Natural killer cell (primary cell): ENCODE data around the gene MSANTD7. TPM values are rescaled to one million over a fixed set of nuclear protein-coding genes. Genes with fewer than 3 reads are reported as not detected.

ENCODE experiments used
- ATAC-seq, 3 donors: fragments of 150-1000 bp in 2 of 3; fragments of 200-7000 bp in 1 of 3; cut with Tn5 transposase; 1 replicate in 1 of 3; 2 replicates in 2 of 3; pipeline ENCODE4 v1.10.0; 2021; ENCODE audit warnings: mild to moderate bottlenecking in 2 of 3, moderate library complexity in 2 of 3
- DNase-seq, 2 donors: peaks; one replicate each; pipeline versions ENCODE4 v3.0.0 to v3.0.0-alpha.2; 2013 to 2021; ENCODE audit warnings: mixed read lengths in 1 of 2
- H3K27ac ChIP-seq: one replicate; pipeline ENCODE4 v1.5.1; 2013; ENCODE audit warnings: mild to moderate bottlenecking, low read length
- H3K27me3 ChIP-seq: one replicate; pipeline ENCODE4 v1.6.1; 2013; ENCODE audit warnings: low read length; ENCODE audit not compliant: control insufficient read depth, insufficient read depth
- H3K36me3 ChIP-seq: one replicate; pipeline ENCODE4 v1.6.1; 2013; ENCODE audit warnings: low read length; ENCODE audit not compliant: control insufficient read depth, insufficient read depth
- H3K4me1 ChIP-seq: one replicate; pipeline ENCODE4 v1.6.1; 2013; ENCODE audit warnings: low read length; ENCODE audit not compliant: control insufficient read depth, insufficient read depth
- H3K4me3 ChIP-seq: one replicate; pipeline ENCODE4 v1.5.1; 2013; ENCODE audit warnings: low read length
- H3K9me3 ChIP-seq: one replicate; pipeline ENCODE4 v1.6.1; 2013; ENCODE audit warnings: low read length; ENCODE audit not compliant: control insufficient read depth, insufficient read depth
- H3K27ac Mint-ChIP-seq, 2 donors: one replicate each; pipeline ENCODE4 v1.8.0; 2022; ENCODE audit warnings: mild to moderate bottlenecking in 2 of 2, mixed read lengths in 2 of 2, moderate library complexity in 1 of 2
- H3K27me3 Mint-ChIP-seq, 2 donors: one replicate each; pipeline ENCODE4 v1.8.0; 2022; ENCODE audit warnings: low read depth in 2 of 2, mixed read lengths in 2 of 2
- H3K36me3 Mint-ChIP-seq: one replicate; pipeline ENCODE4 v1.8.0; 2022; ENCODE audit warnings: mixed read lengths
- H3K4me1 Mint-ChIP-seq, 2 donors: one replicate each; pipeline ENCODE4 v1.8.0; 2022; ENCODE audit warnings: mixed read lengths in 2 of 2
- H3K4me3 Mint-ChIP-seq: one replicate; pipeline ENCODE4 v1.8.0; 2022; ENCODE audit warnings: mild to moderate bottlenecking, moderate library complexity, mixed read lengths
- H3K9me3 Mint-ChIP-seq, 2 donors: one replicate each; pipeline ENCODE4 v1.8.0; 2022; ENCODE audit warnings: mixed read lengths in 2 of 2
- WGBS: methylation state at CpG from one replicate; pipeline ENCODE4 v1.1.7; 2013; ENCODE audit warnings: missing lambda C conversion rate; ENCODE audit not compliant: insufficient coverage; 5-methylcytosine and 5-hydroxymethylcytosine counted together
- intact Hi-C: fragments of 100-400 bp; cut with micrococcal nuclease; formaldehyde crosslinking; loops from one replicate; pipeline ENCODE4 v1.14.2; 2022
- total RNA-seq, 4 donors: library from RNA; stranded (reverse); fragments of 120-200 nt in 1 of 4; gene quantifications; one replicate each; pipeline versions ENCODE4 v1.2.3 to v1.2.4, GENCODE V29; 2013 to 2022
- TF ChIP-seq, protein P1 (sequence below): fragments of 200-600 bp; IDR thresholded peaks from one replicate; pipeline ENCODE4 v1.8.0; 2022; ENCODE audit warnings: antibody characterized with exemption

Gene MSANTD7
- total RNA-seq, 3 donors from 2014 or later (not counting 1 experiment from before 2014, with no cell fraction given) = 19.6 to 25.1 (median 24.0) TPM

DNA sequence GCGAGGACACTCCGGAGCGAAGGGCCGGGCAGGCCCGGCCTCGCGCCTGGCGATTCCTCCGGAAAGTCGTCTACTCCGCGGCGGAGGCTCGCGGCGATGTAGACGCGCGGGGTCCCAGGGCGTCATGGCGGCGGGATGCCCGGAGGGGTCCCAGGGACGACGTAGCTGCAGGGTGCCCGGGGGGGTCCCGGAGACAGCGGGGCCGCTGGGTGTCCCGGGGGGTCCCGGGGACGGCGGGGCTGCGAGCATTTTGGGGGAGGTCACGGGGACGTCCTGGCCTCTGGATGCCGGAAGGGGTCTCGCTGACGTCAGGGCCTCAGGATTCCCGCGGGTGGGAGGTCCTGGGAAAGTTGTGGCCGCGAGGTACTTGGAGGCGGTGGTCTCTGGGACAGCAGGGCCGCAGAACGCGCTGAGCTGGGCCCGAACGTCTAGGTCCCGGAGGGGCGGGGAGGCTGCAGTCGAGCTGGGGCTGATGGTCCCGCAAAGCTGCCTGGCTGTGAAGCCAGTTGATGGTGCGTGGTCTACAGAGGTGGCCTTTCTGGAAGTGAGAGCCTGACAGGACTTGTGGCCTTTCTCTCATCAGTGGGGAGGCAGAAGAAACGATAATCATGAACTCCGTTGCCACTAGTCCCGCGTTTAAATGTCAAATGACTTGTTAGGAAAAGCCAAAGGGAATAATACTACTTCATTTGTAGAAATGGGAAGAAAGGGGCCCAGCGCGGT is 637 bp downstream of the MSANTD7 start:
- under 1% methylated on average over 60 of the region's 60 CpGs for WGBS
- H3K27me3 Mint-ChIP-seq = no peaks in the 10 kb centered on the region

DNA sequence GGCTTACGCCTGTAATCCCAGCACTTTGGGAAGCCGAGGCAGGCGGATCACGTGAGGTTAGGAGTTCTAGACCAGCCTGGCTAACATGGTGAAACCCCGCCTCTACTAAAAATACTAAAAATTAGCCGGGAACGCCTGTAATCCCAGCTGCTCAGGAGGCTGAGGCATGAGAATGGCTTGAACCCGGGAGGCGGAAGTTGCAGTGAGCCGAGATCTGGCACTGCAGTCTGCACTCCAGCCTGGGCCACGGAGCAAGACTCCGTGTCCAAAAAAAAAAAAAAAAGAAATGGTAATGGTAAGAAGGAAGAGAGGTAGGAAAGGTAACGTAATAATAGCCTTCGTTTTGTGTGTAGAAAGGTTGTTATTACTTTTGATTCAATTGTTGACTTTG is 1.2 kb downstream of the MSANTD7 start:
- H3K36me3 Mint-ChIP-seq = no peaks in the 10 kb centered on the region
- intact Hi-C loops = loop anchor here (5.0 kb wide), 5 partner anchors 113 to 342 kb away; partner anchors contain the start of gene DCLRE1C
- no peaks in the 10 kb centered on the region for H3K9me3 Mint-ChIP-seq
- peaks cover 15 to 30% of the 10 kb centered on the region in 2 donors for H3K4me1 Mint-ChIP-seq
- Histone ChIP-seq H3K27me3 (no peaks in the 10 kb centered on the region), H3K36me3 (peaks cover 32% of the 10 kb centered on the region), H3K9me3 (no peaks in the 10 kb centered on the region), H3K4me1 (peaks cover 20% of the 10 kb centered on the region), H3K27ac (no peak overlapping the region), H3K4me3 (peak overlapping the region; percentile 95)
- no peak for ATAC-seq
- TF ChIP-seq, protein P1, sequence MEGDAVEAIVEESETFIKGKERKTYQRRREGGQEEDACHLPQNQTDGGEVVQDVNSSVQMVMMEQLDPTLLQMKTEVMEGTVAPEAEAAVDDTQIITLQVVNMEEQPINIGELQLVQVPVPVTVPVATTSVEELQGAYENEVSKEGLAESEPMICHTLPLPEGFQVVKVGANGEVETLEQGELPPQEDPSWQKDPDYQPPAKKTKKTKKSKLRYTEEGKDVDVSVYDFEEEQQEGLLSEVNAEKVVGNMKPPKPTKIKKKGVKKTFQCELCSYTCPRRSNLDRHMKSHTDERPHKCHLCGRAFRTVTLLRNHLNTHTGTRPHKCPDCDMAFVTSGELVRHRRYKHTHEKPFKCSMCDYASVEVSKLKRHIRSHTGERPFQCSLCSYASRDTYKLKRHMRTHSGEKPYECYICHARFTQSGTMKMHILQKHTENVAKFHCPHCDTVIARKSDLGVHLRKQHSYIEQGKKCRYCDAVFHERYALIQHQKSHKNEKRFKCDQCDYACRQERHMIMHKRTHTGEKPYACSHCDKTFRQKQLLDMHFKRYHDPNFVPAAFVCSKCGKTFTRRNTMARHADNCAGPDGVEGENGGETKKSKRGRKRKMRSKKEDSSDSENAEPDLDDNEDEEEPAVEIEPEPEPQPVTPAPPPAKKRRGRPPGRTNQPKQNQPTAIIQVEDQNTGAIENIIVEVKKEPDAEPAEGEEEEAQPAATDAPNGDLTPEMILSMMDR = no peak
- H3K27me3 Mint-ChIP-seq = no peaks in the 10 kb centered on the region
- peak in 1 of 2 donors; percentile 10 for DNase-seq
- peak overlapping the region; percentile 91 to 98 for H3K27ac Mint-ChIP-seq
- 28% methylated on average over 14 of the region's 14 CpGs for WGBS
- H3K4me3 Mint-ChIP-seq = peak overlapping the region; percentile 95

More for the DNA sequence above, 637 bp downstream of the MSANTD7 start:
- H3K4me1 Mint-ChIP-seq = peaks cover 15 to 30% of the 10 kb centered on the region in 2 donors
- ATAC-seq = peak in 1 of 3 donors; percentile 1
- peak overlapping the region; percentile 92 for H3K27ac ChIP-seq
- TF ChIP-seq, protein P1 = no peak
- H3K4me3 Mint-ChIP-seq = peak overlapping the region; percentile 95
- H3K9me3 Mint-ChIP-seq = no peaks in the 10 kb centered on the region
- peak; percentile 32 to 49 for DNase-seq
- peak overlapping the region; percentile 91 to 98 for H3K27ac Mint-ChIP-seq
- no peaks in the 10 kb centered on the region for H3K27me3 ChIP-seq
- peaks cover 20% of the 10 kb centered on the region for H3K4me1 ChIP-seq
- H3K4me3 ChIP-seq = peak overlapping the region; percentile 95
- no peaks in the 10 kb centered on the region for H3K36me3 Mint-ChIP-seq
- peaks cover 27% of the 10 kb centered on the region for H3K36me3 ChIP-seq
- H3K9me3 ChIP-seq = no peaks in the 10 kb centered on the region
- intact Hi-C loops = loop anchor here (1.0 to 5.0 kb wide), 7 partner anchors 40 to 341 kb away; partner anchors contain the start of genes DCLRE1C, RPP38 and SUV39H2

DNA sequence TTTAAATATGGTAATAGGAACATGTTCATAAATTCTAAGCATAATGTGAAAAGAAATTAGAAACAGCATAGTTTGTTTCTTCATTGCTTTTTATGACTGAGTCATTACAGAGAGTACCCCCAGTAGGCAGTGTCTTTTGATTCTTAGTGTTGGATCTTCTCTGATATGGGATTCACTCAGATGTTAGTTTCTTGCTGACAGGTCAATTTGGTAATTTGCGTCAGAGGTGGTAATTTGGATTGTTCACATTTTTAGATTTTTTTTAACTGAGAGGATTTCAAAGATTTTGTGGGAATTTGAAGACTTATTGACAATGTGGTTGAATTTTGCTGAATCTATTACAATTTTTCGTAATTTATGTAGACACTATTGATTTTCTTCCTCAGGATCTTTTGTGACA is 2.1 kb downstream of the MSANTD7 start:
- peaks cover 20% of the 10 kb centered on the region for H3K4me1 ChIP-seq
- ATAC-seq = no peak
- Mint-ChIP-seq H3K36me3 (peaks cover 5% of the 10 kb centered on the region), H3K4me1 (peaks cover 20 to 30% of the 10 kb centered on the region in 2 donors), H3K27me3 (no peaks in the 10 kb centered on the region), H3K27ac (peak overlapping the region in 1 of 2 donors; percentile 11), H3K4me3 (peak overlapping the region; percentile 50), H3K9me3 (no peaks in the 10 kb centered on the region)
- H3K27ac ChIP-seq = no peak overlapping the region
- no peaks in the 10 kb centered on the region for H3K9me3 ChIP-seq
- no peak overlapping the region for H3K4me3 ChIP-seq
- WGBS = 95% methylated on average over 2 of the region's 2 CpGs
- no peaks in the 10 kb centered on the region for H3K27me3 ChIP-seq
- H3K36me3 ChIP-seq = peaks cover 40% of the 10 kb centered on the region
- DNase-seq = no peak
- intact Hi-C loops = no loop called here
- TF ChIP-seq, protein P1 = no peak
